Measurements from ENCODE around the gene RIPOR1.

DNA sequence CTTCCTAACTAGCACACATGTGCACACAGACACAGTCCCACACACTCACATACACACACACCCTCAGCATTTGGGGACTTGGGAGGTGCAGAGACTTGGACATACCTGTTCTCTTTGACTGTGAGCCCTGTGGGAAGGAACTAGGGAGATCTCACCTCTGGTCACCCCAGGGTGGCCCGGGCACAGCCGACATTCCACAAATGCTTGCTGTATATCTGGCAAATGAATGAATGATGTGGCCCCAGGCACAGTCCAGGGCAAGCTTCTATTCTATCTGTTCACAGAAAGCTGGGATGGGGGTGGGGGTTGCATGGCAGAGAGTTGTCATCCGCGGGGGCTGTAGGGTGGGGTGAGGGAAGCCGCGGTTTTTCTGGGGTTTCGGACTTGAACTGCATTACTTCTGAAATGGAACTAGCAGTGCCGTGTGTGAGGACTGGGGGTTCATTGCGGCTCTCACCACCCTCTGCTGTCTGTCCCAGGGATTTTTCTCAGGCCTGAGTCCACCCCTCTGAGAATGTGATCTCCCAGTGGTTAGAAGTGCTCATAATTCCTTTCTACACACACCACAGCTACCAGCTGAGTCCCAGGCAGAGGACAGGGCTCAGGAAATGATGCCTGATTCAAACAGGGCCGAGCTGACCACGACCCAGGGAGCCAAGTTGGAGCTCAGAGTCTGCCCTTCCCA lies 3.3 kb upstream of the RIPOR1 start:
- TF ChIP-seq SUZ12 (IDR thresholded peaks at IDR 0.05; ENCODE audit: extremely low read depth, insufficient read depth, insufficient read length) (no peak), YY1 (IDR thresholded peaks at IDR 0.05; ENCODE audit: insufficient read depth, insufficient read length) (no peak), ZNF274 (IDR thresholded peaks at IDR 0.05; ENCODE audit: low read depth, low read length) (no peak)

All from NT2/D1 (cell line).